Measurements from ENCODE around the gene LANCL1. TPM values are rescaled to one million over a fixed set of nuclear protein-coding genes. Genes with fewer than 3 reads are reported as not detected.

The LANCL1 gene
- polyA plus RNA-seq, 1 donor from 2014 or later, result 76.7 TPM

- Histone ChIP-seq H3K36me3 (ENCODE audit: insufficient read depth, low read length) (peaks cover 13% of the 10 kb centered on the region), H3K79me2 (replicated peaks; ENCODE audit: insufficient read depth, low read length) (peaks cover 12% of the 10 kb centered on the region), H3K9ac (ENCODE audit: low read length) (no peak overlapping the region), H3K4me2 (ENCODE audit: low read length) (no peak overlapping the region), H3K9me2 (ENCODE audit: insufficient read depth, low read length) (no peaks in the 10 kb centered on the region), H2AFZ (ENCODE audit: low read depth, low read length) (no peak overlapping the region), H4K20me1 (ENCODE audit: insufficient read depth) (no peaks in the 10 kb centered on the region), H3F3A (ENCODE audit: insufficient read depth, low read length, poor library complexity, severe bottlenecking) (no peaks in the 10 kb centered on the region), H3K27me3 (ENCODE audit: insufficient read depth, low read depth, low read length) (no peaks in the 10 kb centered on the region), H3K27ac (ENCODE audit: low read length) (no peak overlapping the region), H3K9me3 (ENCODE audit: low read length) (no peaks in the 10 kb centered on the region), H3K4me3 (ENCODE audit: low read length) (peak overlapping the region; percentile 80)
- no peak for TF ChIP-seq EP300 (conservative IDR thresholded peaks at IDR 0.05; ENCODE audit: poor library complexity, severe bottlenecking)
- TF ChIP-seq TAF1 (IDR thresholded peaks at IDR 0.05; ENCODE audit: low read depth), result no peak
- TF ChIP-seq EZH2 (IDR thresholded peaks at IDR 0.05; ENCODE audit: borderline replicate concordance, insufficient read depth, low read length, poor library complexity, severe bottlenecking), result no peak
- no peak for TF ChIP-seq MXI1 (conservative IDR thresholded peaks at IDR 0.05; ENCODE audit: poor library complexity, severe bottlenecking)
- no peak for TF ChIP-seq RAD21 (conservative IDR thresholded peaks at IDR 0.05)
- no peak for TF ChIP-seq SMC3 (conservative IDR thresholded peaks at IDR 0.05; ENCODE audit: poor library complexity)
- no peak for TF ChIP-seq CTCF (IDR thresholded peaks at IDR 0.05; ENCODE audit: poor library complexity, severe bottlenecking)
- no peak for TF ChIP-seq POLR2AphosphoS5 (IDR thresholded peaks at IDR 0.05)
- no peak for TF ChIP-seq REST (IDR thresholded peaks at IDR 0.05; ENCODE audit: borderline replicate concordance)
These were observed 1.8 kb downstream of the LANCL1 start for GRCh38 chr2:210474776-210475175.

GRCh38 chr2:210461401-210461800 is 15.2 kb downstream of the LANCL1 start:
- peaks cover 7% of the 10 kb centered on the region for H3K36me3 ChIP-seq (ENCODE audit: insufficient read depth, low read length)
- H3K9me2 ChIP-seq (ENCODE audit: insufficient read depth, low read length), result no peaks in the 10 kb centered on the region
- no peaks in the 10 kb centered on the region for H3K9me3 ChIP-seq (ENCODE audit: low read length)
- no peaks in the 10 kb centered on the region for H3K79me2 ChIP-seq (replicated peaks; ENCODE audit: insufficient read depth, low read length)
- H3K4me3 ChIP-seq (ENCODE audit: low read length), result no peak overlapping the region
- H3K9ac ChIP-seq (ENCODE audit: low read length), result no peak overlapping the region
- no peaks in the 10 kb centered on the region for H4K20me1 ChIP-seq (ENCODE audit: insufficient read depth)
- H3K27ac ChIP-seq (ENCODE audit: low read length), result no peak overlapping the region
- H3K4me2 ChIP-seq (ENCODE audit: low read length), result no peak overlapping the region
- H3F3A ChIP-seq (ENCODE audit: insufficient read depth, low read length, poor library complexity, severe bottlenecking), result no peaks in the 10 kb centered on the region
- TF ChIP-seq MXI1 (conservative IDR thresholded peaks at IDR 0.05; ENCODE audit: poor library complexity, severe bottlenecking) (no peak), EZH2 (IDR thresholded peaks at IDR 0.05; ENCODE audit: borderline replicate concordance, insufficient read depth, low read length, poor library complexity, severe bottlenecking) (no peak), CTCF (IDR thresholded peaks at IDR 0.05; ENCODE audit: poor library complexity, severe bottlenecking) (no peak), POLR2AphosphoS5 (IDR thresholded peaks at IDR 0.05) (no peak), SMC3 (conservative IDR thresholded peaks at IDR 0.05; ENCODE audit: poor library complexity) (no peak), TAF1 (IDR thresholded peaks at IDR 0.05; ENCODE audit: low read depth) (no peak), RAD21 (conservative IDR thresholded peaks at IDR 0.05) (no peak), REST (IDR thresholded peaks at IDR 0.05; ENCODE audit: borderline replicate concordance) (no peak), EP300 (conservative IDR thresholded peaks at IDR 0.05; ENCODE audit: poor library complexity, severe bottlenecking) (no peak)
- H2AFZ ChIP-seq (ENCODE audit: low read depth, low read length), result no peak overlapping the region
- no peaks in the 10 kb centered on the region for H3K27me3 ChIP-seq (ENCODE audit: insufficient read depth, low read depth, low read length)
